Esophagus (tissue), 2 donors: ENCODE data around the gene MAD2L1. TPM values are rescaled to one million over a fixed set of nuclear protein-coding genes. Genes with fewer than 3 reads are reported as not detected.
"Not testable (repeated sequence)": the region's sequence is repeated elsewhere in the genome, so short reads cannot be mapped to it uniquely, and the experiment has no call there.

Experiments
- H3K27ac ChIP-seq, 2 donors: one replicate each; pipeline ENCODE4 v1.5.1; 2013; ENCODE audit warnings: low read depth in 2 of 2, mild to moderate bottlenecking in 2 of 2, inconsistent platforms in 1 of 2, low read length in 1 of 2, moderate library complexity in 1 of 2
- H3K27me3 ChIP-seq, 2 donors: one replicate each; pipeline ENCODE4 v1.6.1; 2013; ENCODE audit warnings: low read length in 2 of 2, control low read depth in 1 of 2, mild to moderate bottlenecking in 1 of 2; ENCODE audit not compliant: insufficient read depth in 2 of 2, control insufficient read depth in 1 of 2
- H3K36me3 ChIP-seq, 2 donors: one replicate each; pipeline ENCODE4 v1.6.1; 2013; ENCODE audit warnings: low read length in 1 of 2; ENCODE audit not compliant: control insufficient read depth in 2 of 2, insufficient read depth in 2 of 2
- H3K4me1 ChIP-seq, 2 donors: one replicate each; pipeline ENCODE4 v1.6.1; 2013; ENCODE audit warnings: low read length in 1 of 2; ENCODE audit not compliant: control insufficient read depth in 2 of 2, insufficient read depth in 2 of 2
- H3K4me3 ChIP-seq, 2 donors: one replicate each; pipeline ENCODE4 v1.5.1; 2013; ENCODE audit warnings: low read length in 2 of 2, mild to moderate bottlenecking in 2 of 2, low read depth in 1 of 2, moderate library complexity in 1 of 2
- H3K9me3 ChIP-seq, 2 donors: one replicate each; pipeline ENCODE4 v1.6.1; 2013; ENCODE audit warnings: mild to moderate bottlenecking in 2 of 2, low read depth in 1 of 2, low read length in 1 of 2, moderate library complexity in 1 of 2; ENCODE audit not compliant: control insufficient read depth in 2 of 2, insufficient read depth in 1 of 2
- WGBS, 2 donors: extraction: QIAGEN DNeasy Blood & Tissue Kit; methylation state at CpG; one replicate each; pipeline ENCODE4 v1.1.7; 2013; 5-methylcytosine and 5-hydroxymethylcytosine counted together
- polyA plus RNA-seq, 2 donors: library from polyadenylated mRNA; stranded (reverse); fragments of 200-250 nt; gene quantifications; one replicate each; pipeline ENCODE4 v1.2.3, GENCODE V29; 2013
- donor health status: healthy with polysubstance abuse.
- donor health status: Bipolar disorder and iron deficiency.

MAD2L1 gene
- 10 to 100 TPM in 1 of 2 donors, 1 to 10 TPM in 1; 5.2 to 16.5 TPM for polyA plus RNA-seq

DNA sequence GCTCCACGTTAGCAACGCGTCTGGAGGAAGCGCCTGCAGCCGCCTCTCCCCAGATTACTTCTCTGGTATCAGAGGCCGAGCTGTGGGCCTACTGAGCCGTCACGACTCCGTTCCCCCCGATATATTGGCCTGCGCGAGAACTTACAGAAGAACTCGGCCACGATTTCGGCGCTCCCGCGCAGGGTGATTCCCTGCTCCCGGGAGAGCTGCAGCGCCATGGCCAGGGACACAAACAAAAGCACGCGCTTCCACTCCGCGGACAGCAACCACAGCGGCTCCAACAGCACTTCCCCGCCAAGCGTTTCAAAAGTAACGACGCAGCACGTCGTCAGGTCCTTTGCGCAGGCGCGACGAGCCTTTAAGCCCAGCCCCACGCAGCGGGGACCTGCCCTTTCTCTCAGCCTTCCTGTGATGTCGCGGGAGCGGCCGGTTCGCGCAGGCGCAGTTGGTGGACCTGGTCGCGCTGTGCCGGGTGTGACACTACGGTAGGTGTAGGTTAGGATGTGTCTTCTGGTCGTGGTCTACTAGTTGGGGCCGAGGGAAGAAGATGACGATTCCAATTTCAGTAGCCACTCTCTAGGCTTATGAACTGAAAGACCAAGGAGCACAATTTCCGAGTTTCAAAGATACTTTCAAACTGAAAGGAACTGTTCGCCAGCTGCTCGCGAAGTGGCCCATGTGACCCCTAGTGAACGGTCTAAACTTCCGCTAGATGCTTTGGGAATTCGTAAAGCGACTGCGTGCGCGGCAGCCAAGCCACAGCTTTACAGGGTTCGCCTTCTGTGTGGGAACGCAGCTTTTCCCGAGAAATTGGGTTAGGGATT, at the start of gene MAD2L1:
Gene MAD2L1 (minus strand): TSS at position 332 of the 824 bp plus-strand sequence. CDS start 114 bp downstream, at position 218.
- Histone ChIP-seq H3K27me3 (no peaks in the 10 kb centered on the region), H3K36me3 (no peaks in the 10 kb centered on the region), H3K4me1 (no peaks in the 10 kb centered on the region), H3K9me3 (no peaks in the 10 kb centered on the region), H3K4me3 (peak within 1 kb of the TSS; percentile 64 to 66), H3K27ac (peak within 1 kb of the TSS; percentile 96)
- WGBS, 2 donors = 0% methylated on average over 65 of the region's 65 CpGs

DNA sequence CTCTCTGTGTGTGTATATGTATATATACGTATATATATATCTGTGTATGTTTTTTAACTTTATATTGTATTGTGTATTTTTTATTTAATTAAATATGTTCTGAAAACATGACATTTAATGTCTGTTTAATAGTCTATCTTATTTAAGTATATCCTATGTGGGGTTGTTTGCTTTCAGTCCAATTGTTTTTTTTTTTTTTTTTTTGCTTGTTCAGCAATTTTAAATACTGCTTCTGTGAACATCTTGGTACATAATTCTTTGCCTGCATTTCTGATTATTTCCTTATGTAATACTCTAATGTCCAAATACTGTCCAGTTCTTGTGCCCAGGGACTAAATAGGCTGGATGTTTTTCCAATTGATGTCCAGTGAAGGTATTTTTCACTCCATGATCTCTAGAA, 45.1 kb upstream of the MAD2L1 start:
- H3K4me1 ChIP-seq = no peaks in the 10 kb centered on the region
- WGBS, 2 donors = 97 to 98% methylated on average over 1 of the region's 1 CpG
- H3K27ac ChIP-seq = no peak overlapping the region
- H3K9me3 ChIP-seq = no peaks in the 10 kb centered on the region
- H3K4me3 ChIP-seq = no peak overlapping the region
- H3K27me3 ChIP-seq = no peaks in the 10 kb centered on the region
- H3K36me3 ChIP-seq = no peaks in the 10 kb centered on the region

DNA sequence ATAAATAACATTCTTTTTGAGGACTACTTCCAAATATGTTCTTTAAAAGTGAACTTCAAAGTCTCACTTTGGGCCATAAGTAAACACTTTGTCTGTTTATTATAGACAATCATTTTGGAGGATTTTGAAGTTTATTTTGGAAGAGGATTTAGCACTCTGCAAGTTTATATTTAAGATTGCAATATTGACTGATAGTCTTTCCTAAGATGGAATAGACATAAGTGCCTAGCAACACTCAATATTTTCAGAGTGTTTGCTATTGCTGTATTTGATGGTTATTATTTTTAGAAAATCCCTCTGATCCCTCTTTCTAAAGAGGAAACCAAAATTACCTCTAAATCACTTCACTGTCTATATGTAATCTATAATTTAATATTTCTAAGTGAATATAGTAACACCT, 42.8 kb upstream of the MAD2L1 start:
- H3K4me3 ChIP-seq = no peak overlapping the region
- H3K27ac ChIP-seq = no peak overlapping the region
- H3K9me3 ChIP-seq = no peaks in the 10 kb centered on the region
- H3K4me1 ChIP-seq = no peaks in the 10 kb centered on the region
- no peaks in the 10 kb centered on the region for H3K27me3 ChIP-seq
- no peaks in the 10 kb centered on the region for H3K36me3 ChIP-seq

DNA sequence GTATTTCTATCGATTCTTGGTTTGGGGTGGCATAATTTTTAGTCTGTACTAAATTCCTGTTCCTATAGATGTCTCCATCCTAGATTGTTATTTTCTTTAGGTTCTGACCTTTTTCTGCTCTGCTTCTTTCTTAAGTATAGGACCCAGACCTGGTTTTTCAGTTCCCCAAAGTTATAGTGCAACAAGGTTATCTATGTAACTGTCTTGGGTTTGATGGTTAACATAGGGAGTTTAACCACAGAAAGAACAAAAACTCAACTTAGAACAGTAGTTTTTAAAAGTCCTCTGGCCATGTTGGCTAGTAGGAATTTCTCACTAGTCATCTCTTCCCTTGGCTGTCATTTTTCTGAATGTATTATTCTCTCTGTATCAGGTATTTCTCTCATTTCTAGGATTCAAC, 38.8 kb upstream of the MAD2L1 start:
- Histone ChIP-seq H3K27me3 (no peaks in the 10 kb centered on the region), H3K4me3 (no peak overlapping the region), H3K27ac (no peak overlapping the region), H3K9me3 (no peaks in the 10 kb centered on the region), H3K4me1 (no peaks in the 10 kb centered on the region), H3K36me3 (no peaks in the 10 kb centered on the region)
- WGBS, 2 donors = 94 to 97% methylated on average over 1 of the region's 1 CpG

DNA sequence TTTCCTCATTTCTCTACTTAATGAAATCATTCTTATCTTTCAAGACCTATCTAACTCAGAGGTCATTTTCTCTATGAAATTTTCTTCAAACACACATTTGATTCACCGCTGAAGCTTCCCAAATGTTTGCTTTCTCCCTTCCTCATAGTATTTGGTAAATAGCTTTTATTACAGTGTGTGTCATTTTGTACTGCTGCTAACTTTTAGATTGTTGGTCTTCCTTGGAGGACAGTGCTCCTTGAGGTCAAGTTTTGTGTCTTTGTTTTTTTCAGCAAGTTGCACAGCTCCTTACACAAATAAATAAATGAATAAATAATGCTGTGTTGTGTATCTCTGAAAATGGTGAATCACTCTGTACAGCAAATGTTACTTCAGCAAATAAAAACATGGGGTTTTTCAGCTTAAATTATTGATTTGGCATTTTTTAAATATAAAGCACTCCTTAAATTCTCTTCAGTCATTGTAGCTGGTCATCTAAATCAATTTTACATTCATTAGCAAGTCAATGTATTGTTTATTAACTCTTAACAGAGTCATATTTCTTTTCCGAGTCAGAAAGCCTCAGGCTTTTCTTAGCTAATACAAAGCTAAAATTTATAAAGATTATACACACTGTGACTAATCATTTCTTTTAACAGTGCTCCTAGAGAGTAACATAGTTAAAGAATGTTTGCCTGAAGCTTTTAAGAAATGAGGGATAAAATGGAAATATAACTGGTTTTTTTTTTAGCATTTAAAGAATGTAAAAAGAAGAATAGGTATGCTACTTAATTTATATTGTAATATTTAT, 30.1 kb upstream of the MAD2L1 start:
- Histone ChIP-seq H3K36me3 (no peaks in the 10 kb centered on the region), H3K27ac (no peak overlapping the region), H3K27me3 (no peaks in the 10 kb centered on the region), H3K4me1 (no peaks in the 10 kb centered on the region), H3K9me3 (no peaks in the 10 kb centered on the region), H3K4me3 (no peak overlapping the region)
- WGBS, 2 donors = 49 to 64% methylated on average over 2 of the region's 2 CpGs

DNA sequence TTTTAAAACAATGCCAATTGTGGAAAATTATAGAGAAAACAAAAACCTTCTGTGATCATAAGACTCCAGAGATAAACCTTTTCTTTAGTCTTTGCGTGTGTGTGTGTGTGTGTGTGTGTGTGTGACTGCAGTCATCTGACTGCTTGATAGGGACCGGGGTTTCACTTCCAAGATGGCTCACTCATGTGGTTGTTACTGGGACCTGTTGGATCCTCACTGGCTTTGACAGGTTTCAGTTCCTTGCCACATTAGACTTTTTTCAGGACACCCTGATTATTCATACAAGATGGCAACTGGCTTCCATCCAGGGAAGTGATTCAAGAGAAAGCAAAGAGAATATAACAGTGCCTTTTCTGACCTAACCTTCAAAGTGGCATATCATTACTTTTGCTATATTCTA, 21.9 kb upstream of the MAD2L1 start:
- H3K36me3 ChIP-seq = no peaks in the 10 kb centered on the region
- no peaks in the 10 kb centered on the region for H3K27me3 ChIP-seq
- no peaks in the 10 kb centered on the region for H3K4me1 ChIP-seq
- H3K4me3 ChIP-seq = no peak overlapping the region
- no peak overlapping the region for H3K27ac ChIP-seq
- no peaks in the 10 kb centered on the region for H3K9me3 ChIP-seq
- WGBS, 2 donors = 71 to 76% methylated on average over 2 of the region's 2 CpGs

DNA sequence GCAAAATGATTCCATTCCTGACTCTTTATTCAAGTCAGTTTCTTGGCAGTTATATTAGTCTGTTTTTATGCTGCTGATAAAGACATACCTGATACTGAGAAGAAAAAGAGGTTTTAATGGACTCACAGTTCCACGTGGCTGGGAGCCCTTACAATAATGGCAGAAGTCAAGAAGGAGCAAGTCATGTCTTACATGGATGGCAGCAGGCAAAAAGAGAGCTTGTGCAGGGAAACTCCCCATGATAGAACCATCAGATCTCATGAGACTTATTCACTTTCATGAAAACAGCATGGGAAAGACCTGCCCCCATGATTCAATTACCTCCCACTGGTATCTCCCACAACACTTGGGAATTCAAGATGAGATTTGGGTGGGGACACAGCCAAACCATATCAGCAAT, 21.4 kb upstream of the MAD2L1 start:
- WGBS, 2 donors = 33 to 51% methylated on average over 1 of the region's 1 CpG
- not testable (repeated sequence) for H3K9me3 ChIP-seq

DNA sequence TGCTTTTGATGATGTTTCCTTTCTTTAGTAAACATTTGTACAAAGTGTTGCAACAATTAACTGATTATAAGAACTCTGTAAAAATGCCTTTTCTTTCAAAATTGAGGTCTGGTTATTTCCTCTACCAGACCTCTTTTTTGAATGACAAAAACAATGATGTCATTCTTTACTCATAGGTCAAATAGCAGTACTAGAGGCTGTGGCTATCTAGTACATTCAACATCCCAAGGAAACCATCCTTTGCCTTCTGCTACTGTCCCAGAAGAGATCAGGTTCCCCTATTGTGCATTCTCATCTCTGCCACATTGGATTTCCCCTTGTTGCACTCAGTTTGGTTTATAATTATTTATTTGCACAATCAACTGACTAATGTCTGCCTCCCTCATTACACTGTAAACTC, 19.1 kb upstream of the MAD2L1 start:
- no peak overlapping the region for H3K27ac ChIP-seq
- no peaks in the 10 kb centered on the region for H3K9me3 ChIP-seq
- H3K27me3 ChIP-seq = no peaks in the 10 kb centered on the region
- H3K4me3 ChIP-seq = no peak overlapping the region
- H3K36me3 ChIP-seq = no peaks in the 10 kb centered on the region
- H3K4me1 ChIP-seq = no peaks in the 10 kb centered on the region

More for the DNA sequence above, 21.4 kb upstream of the MAD2L1 start:
- not testable (repeated sequence) for H3K4me3 ChIP-seq, H3K27me3 ChIP-seq, H3K27ac ChIP-seq, H3K4me1 ChIP-seq, H3K36me3 ChIP-seq

DNA sequence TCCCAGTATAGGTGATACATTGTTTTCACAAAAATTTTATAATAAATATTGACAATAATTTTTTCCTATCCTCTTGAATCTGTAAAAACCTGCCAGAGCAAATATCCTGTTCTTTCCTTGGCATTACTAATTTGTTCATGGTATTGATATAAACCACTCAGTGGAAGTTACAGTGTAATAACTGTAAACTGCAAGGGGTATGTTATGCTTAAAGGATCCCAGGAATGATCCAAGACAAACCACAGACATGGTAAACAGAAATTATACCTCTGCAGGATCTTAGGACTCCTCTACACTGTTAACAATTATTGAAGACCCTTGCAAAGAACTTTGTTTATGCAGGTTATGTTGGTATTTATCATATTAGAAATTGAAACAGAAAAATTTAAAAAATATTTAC, 17.7 kb upstream of the MAD2L1 start:
- Histone ChIP-seq H3K9me3 (no peaks in the 10 kb centered on the region), H3K4me1 (no peaks in the 10 kb centered on the region), H3K4me3 (no peak overlapping the region), H3K27ac (no peak overlapping the region), H3K36me3 (no peaks in the 10 kb centered on the region), H3K27me3 (no peaks in the 10 kb centered on the region)

DNA sequence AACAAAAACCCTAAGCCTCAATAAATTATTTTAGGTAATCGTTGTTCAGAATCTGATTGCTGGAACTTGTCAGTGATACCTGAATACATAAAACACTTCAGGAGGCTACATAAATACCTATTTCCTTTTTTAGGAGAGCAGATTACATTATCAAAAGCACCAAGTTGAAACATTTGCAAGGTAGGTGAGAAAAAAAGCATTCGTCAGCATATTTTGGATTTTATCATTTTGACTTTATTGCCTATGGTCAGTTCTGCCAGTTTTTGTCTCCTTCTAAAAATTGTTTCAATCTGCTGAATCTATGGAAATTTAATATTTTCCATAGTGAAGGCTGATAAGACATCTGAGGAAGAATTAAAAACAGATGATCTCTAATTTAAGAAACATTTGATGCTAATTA, 16.5 kb upstream of the MAD2L1 start:
- H3K4me1 ChIP-seq = no peaks in the 10 kb centered on the region
- 75 to 81% methylated on average over 2 of the region's 2 CpGs for WGBS, 2 donors
- H3K9me3 ChIP-seq = no peaks in the 10 kb centered on the region
- no peak overlapping the region for H3K27ac ChIP-seq
- no peaks in the 10 kb centered on the region for H3K36me3 ChIP-seq
- no peak overlapping the region for H3K4me3 ChIP-seq
- H3K27me3 ChIP-seq = no peaks in the 10 kb centered on the region
